ENCODE measurements around the gene CNGB1.
"Not testable (repeated sequence)": the region's sequence is repeated elsewhere in the genome, so short reads cannot be mapped to it uniquely, and the experiment has no call there.

The CNGB1 gene

GRCh38 chr16:57848181-57848580, 122.7 kb downstream of the CNGB1 start:
- FAIRE-seq, result no peak

- FAIRE-seq, result not testable (repeated sequence)
These were observed 124.0 kb downstream of the CNGB1 start for GRCh38 chr16:57846931-57847330.

GRCh38 chr16:57846078-57846697, 124.7 kb downstream of the CNGB1 start:
- FAIRE-seq, result no peak

GRCh38 chr16:57845115-57845514, 125.8 kb downstream of the CNGB1 start:
- no peak for FAIRE-seq

- FAIRE-seq, result no peak
These were observed 126.4 kb downstream of the CNGB1 start for GRCh38 chr16:57844416-57845030.

GRCh38 chr16:57843400-57843799, 127.5 kb downstream of the CNGB1 start:
- FAIRE-seq, result no peak

GRCh38 chr16:57842601-57843000, 128.3 kb downstream of the CNGB1 start:
- FAIRE-seq, result no peak

- FAIRE-seq, result no peak
These were observed 130.1 kb downstream of the CNGB1 start for GRCh38 chr16:57840833-57841232.

- no peak for FAIRE-seq
These were observed 132.8 kb downstream of the CNGB1 start for GRCh38 chr16:57838161-57838560.

- FAIRE-seq, result no peak
These were observed 133.4 kb downstream of the CNGB1 start for GRCh38 chr16:57837305-57838125.

- FAIRE-seq, result not testable (repeated sequence)
These were observed 135.5 kb downstream of the CNGB1 start for GRCh38 chr16:57835439-57835838.

GRCh38 chr16:57834936-57835335, 136.0 kb downstream of the CNGB1 start:
- FAIRE-seq, result no peak

All from colon (tissue), 2 donors.